RWPE2 (cell line): ENCODE results near the gene MAP2K7.

Experiments
- ATAC-seq: fragments of 200-7000 bp; cut with Tn5 transposase; 3 replicates; pipeline ENCODE4 v1.9.1; 2021; ENCODE audit warnings: low read depth
- DNase-seq: peaks from one replicate; pipeline ENCODE4 v3.0.0-alpha.2; 2020; ENCODE audit warnings: low spot score
- H3K27ac ChIP-seq: fragments of 450-650 bp; 2 replicates; pipeline ENCODE4 v1.5.1; 2017; ENCODE audit warnings: mild to moderate bottlenecking; ENCODE audit not compliant: poor library complexity, severe bottlenecking
- H3K27me3 ChIP-seq: fragments of 250-450 bp; sonication (Bioruptor Pico); 2 replicates; pipeline ENCODE4 v1.5.1; 2021; ENCODE audit warnings: mild to moderate bottlenecking, moderate library complexity; ENCODE audit not compliant: insufficient read depth, poor library complexity, severe bottlenecking
- H3K36me3 ChIP-seq: fragments of 250-450 bp; sonication (Bioruptor Pico); 2 replicates; pipeline ENCODE4 v1.5.1; 2020; ENCODE audit warnings: low read depth, mild to moderate bottlenecking, moderate library complexity
- H3K4me1 ChIP-seq: fragments of 250-450 bp; sonication (Bioruptor Pico); 2 replicates; pipeline ENCODE4 v1.5.1; 2021; ENCODE audit warnings: mild to moderate bottlenecking, moderate library complexity; ENCODE audit not compliant: insufficient read depth, poor library complexity, severe bottlenecking
- H3K4me3 ChIP-seq: fragments of 250-450 bp; sonication (Bioruptor Pico); 2 replicates; pipeline ENCODE4 v1.5.1; 2021; ENCODE audit warnings: mild to moderate bottlenecking, moderate library complexity; ENCODE audit not compliant: severe bottlenecking
- H3K9me3 ChIP-seq: fragments of 250-450 bp; sonication (Bioruptor Pico); 2 replicates; pipeline ENCODE4 v1.5.1; 2021; ENCODE audit warnings: mild to moderate bottlenecking, moderate library complexity; ENCODE audit not compliant: severe bottlenecking
- TF ChIP-seq, protein P1 (sequence below): fragments of 450-650 bp; IDR thresholded peaks from one replicate; pipeline ENCODE4 v1.5.1; 2017; ENCODE audit warnings: mild to moderate bottlenecking, moderate library complexity; ENCODE audit not compliant: poor library complexity, severe bottlenecking

MAP2K7 gene

DNA sequence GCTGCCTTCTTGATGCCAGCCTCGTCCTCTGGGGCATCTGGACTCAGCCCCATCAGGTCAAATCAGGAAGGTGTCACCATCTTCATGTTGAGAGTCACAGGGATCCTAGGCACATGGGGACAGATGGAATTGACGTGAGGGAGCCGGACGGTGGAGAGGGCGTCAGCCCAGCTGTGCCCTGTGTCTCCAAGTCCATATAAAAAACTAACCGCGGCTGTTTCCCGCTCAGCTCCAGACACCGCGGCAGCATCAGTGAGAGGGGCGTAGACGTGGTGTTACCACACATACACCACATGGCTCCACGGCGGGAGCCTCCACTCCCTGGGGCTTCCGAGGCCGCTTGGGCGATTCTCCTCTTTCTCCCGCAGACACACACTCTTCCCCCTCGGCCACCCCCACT is 23.8 kb upstream of the MAP2K7 start:
- Histone ChIP-seq H3K36me3 (no peaks in the 10 kb centered on the region), H3K4me1 (no peaks in the 10 kb centered on the region), H3K27ac (no peak overlapping the region), H3K4me3 (no peak overlapping the region), H3K27me3 (peaks cover 1% of the 10 kb centered on the region), H3K9me3 (no peaks in the 10 kb centered on the region)
- DNase-seq (no peak), ATAC-seq (no peak)
- TF ChIP-seq, protein P1, sequence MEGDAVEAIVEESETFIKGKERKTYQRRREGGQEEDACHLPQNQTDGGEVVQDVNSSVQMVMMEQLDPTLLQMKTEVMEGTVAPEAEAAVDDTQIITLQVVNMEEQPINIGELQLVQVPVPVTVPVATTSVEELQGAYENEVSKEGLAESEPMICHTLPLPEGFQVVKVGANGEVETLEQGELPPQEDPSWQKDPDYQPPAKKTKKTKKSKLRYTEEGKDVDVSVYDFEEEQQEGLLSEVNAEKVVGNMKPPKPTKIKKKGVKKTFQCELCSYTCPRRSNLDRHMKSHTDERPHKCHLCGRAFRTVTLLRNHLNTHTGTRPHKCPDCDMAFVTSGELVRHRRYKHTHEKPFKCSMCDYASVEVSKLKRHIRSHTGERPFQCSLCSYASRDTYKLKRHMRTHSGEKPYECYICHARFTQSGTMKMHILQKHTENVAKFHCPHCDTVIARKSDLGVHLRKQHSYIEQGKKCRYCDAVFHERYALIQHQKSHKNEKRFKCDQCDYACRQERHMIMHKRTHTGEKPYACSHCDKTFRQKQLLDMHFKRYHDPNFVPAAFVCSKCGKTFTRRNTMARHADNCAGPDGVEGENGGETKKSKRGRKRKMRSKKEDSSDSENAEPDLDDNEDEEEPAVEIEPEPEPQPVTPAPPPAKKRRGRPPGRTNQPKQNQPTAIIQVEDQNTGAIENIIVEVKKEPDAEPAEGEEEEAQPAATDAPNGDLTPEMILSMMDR, result no peak

DNA sequence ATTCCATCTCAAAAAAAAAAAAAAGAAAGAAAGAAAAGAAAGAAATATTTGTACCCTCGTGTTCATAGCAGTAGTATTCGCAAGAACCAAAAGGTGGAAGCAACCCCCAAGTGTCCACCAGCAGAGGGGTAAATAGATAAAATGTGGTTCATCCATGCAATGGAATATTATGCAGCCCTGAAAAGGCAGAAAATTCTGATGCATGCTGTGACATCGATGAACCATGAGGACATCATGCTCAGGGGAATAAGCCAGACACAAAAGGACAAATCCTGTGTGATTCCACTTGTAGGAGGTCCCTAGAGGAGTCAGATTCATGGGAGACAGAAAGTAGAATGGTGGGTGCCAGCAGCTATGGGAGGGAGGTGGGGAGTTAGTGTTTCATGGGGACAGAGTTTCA is 21.8 kb upstream of the MAP2K7 start:
- no peaks in the 10 kb centered on the region for H3K36me3 ChIP-seq
- DNase-seq (no peak), ATAC-seq (no peak)
- no peak overlapping the region for H3K4me3 ChIP-seq
- no peak overlapping the region for H3K27ac ChIP-seq
- no peaks in the 10 kb centered on the region for H3K9me3 ChIP-seq
- TF ChIP-seq, protein P1, result no peak
- no peaks in the 10 kb centered on the region for H3K27me3 ChIP-seq
- H3K4me1 ChIP-seq, result no peaks in the 10 kb centered on the region

DNA sequence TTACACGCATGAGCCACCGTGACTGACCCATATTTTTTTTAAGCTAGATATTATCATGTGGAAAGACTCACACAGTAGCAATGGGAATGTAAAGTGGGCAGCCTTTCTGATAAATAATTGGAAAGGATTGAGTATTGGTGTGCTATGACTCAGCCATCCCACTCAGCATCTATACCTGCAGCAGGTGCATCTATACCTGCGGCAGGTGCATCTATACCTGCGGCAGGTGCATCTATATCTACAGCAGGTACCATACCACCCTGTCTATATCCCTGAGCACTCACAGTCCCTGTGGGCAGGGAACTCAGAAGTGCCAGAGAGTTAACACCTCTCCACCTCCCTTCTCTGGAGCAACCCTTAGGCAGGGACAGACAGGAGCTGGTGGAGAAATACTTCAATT is 20.6 kb upstream of the MAP2K7 start:
- no peak overlapping the region for H3K27ac ChIP-seq
- DNase-seq (no peak), ATAC-seq (peak; percentile 23; the same call in 1 of the 3 replicates)
- TF ChIP-seq, protein P1, result no peak
- no peak overlapping the region for H3K4me3 ChIP-seq
- no peaks in the 10 kb centered on the region for H3K27me3 ChIP-seq
- no peaks in the 10 kb centered on the region for H3K9me3 ChIP-seq
- H3K4me1 ChIP-seq, result no peaks in the 10 kb centered on the region
- no peaks in the 10 kb centered on the region for H3K36me3 ChIP-seq

DNA sequence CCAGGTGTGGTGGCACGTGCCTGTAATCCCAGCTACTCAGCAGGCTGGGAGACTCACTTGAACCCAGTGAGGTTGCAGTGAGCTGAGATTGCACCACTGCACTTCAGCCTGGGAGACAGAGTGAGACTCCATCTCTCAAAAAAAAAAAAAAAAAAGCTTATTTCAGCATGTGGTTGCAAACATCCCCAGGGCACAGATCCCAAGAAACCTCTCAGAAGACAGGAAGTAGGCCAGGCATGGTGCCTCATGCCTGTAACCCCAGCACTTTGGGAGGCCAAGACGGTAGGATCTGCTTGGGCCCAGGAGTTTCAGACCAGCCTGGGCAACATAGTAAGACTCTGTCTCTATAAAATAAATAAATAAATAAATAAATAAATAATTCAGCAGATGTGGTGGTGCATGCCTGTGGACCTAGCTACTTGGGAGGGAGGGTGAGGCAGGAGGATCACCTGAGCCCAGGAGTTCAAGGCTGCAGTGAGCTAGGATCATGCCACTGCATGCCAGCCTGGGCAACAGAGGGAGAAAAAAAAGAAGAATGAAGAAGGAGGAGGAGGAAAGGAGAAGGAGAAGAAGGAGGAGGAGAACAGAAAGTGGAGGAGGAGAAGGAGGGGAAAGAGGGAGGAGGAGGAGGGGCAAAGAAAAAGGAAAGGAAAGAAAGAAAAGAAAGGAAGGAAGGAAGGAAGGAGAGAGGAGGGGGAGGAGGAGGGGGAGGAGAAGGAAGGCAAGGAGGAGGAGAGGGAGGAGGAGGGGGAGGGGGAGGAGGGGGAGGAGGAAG is 19.7 kb upstream of the MAP2K7 start:
- H3K9me3 ChIP-seq, result no peaks in the 10 kb centered on the region
- H3K27me3 ChIP-seq, result no peaks in the 10 kb centered on the region
- no peaks in the 10 kb centered on the region for H3K4me1 ChIP-seq
- TF ChIP-seq, protein P1, result no peak
- ATAC-seq (no peak), DNase-seq (no peak)
- no peaks in the 10 kb centered on the region for H3K36me3 ChIP-seq
- H3K4me3 ChIP-seq, result no peak overlapping the region
- H3K27ac ChIP-seq, result no peak overlapping the region

DNA sequence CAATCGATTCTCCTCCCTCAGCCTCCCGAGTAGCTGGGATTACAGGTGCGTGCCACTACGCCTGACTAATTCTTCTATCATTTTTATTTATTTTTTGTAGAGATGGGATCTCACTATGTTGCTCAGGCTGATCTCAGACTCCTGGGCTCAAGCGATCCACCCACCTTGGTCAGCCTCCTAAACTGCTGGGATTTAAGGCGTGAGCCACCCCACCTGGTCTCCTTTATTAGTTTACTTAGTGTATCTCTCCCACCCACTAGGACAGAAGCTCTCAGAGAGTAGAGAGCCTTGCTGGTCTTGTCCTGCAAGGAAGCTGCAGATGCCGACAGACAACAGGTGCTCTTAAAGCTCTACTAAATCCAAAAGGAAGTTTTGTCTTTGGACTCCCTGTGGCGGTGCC is 17.9 kb upstream of the MAP2K7 start:
- Histone ChIP-seq H3K9me3 (no peaks in the 10 kb centered on the region), H3K4me3 (no peak overlapping the region), H3K36me3 (no peaks in the 10 kb centered on the region), H3K27ac (no peak overlapping the region), H3K27me3 (no peaks in the 10 kb centered on the region), H3K4me1 (no peaks in the 10 kb centered on the region)
- DNase-seq (no peak), ATAC-seq (no peak)
- TF ChIP-seq, protein P1, result no peak
